A673 (cell line): ENCODE data around the gene NEXN.

Experiments used
- CTCF ChIP-seq: fragments of 300-800, 200-600 bp; sonication (generic); conservative IDR thresholded peaks from 2 replicates; pipeline ENCODE4 v1.5.1; 2017; ENCODE audit warnings: low read depth, mild to moderate bottlenecking, antibody characterized with exemption, low read length, moderate library complexity, mixed read lengths
- EZH2 ChIP-seq: fragments of 200-600 bp; sonication (generic); IDR thresholded peaks from 2 replicates; pipeline ENCODE4 v1.6.1; 2017; ENCODE audit warnings: borderline replicate concordance, low read depth, mild to moderate bottlenecking, mixed read lengths, antibody characterized with exemption, low read length; ENCODE audit not compliant: poor library complexity, severe bottlenecking

- TF ChIP-seq EZH2 (no peak), CTCF (no peak)
Observed at GRCh38 chr1:77977989-77978292, 89.5 kb downstream of the NEXN start.
